Glutamatergic neuron (in vitro differentiated cells): ENCODE measurements around the gene HOMER2. TPM values are rescaled to one million over a fixed set of nuclear protein-coding genes. Genes with fewer than 3 reads are reported as not detected.

ENCODE experiments used
- DNase-seq: peaks from one replicate; pipeline ENCODE4 v3.0.0; 2022
- H3K27ac Mint-ChIP-seq: one replicate; pipeline ENCODE4 v1.8.0; 2020; ENCODE audit warnings: mild to moderate bottlenecking, mixed read lengths, inconsistent platforms; ENCODE audit not compliant: unreplicated experiment
- H3K27me3 Mint-ChIP-seq: one replicate; pipeline ENCODE4 v1.8.0; 2020; ENCODE audit warnings: mild to moderate bottlenecking, moderate library complexity, mixed read lengths, inconsistent platforms; ENCODE audit not compliant: unreplicated experiment
- H3K36me3 Mint-ChIP-seq: one replicate; pipeline ENCODE4 v1.8.0; 2020; ENCODE audit warnings: mild to moderate bottlenecking, mixed read lengths, inconsistent platforms; ENCODE audit not compliant: unreplicated experiment
- H3K4me1 Mint-ChIP-seq: one replicate; pipeline ENCODE4 v1.8.0; 2020; ENCODE audit warnings: mild to moderate bottlenecking, low read depth, mixed read lengths, inconsistent platforms; ENCODE audit not compliant: unreplicated experiment
- H3K4me3 Mint-ChIP-seq: one replicate; pipeline ENCODE4 v1.8.0; 2020; ENCODE audit warnings: mild to moderate bottlenecking, mixed read lengths, inconsistent platforms; ENCODE audit not compliant: unreplicated experiment
- H3K9me3 Mint-ChIP-seq: one replicate; pipeline ENCODE4 v1.8.0; 2020; ENCODE audit warnings: mild to moderate bottlenecking, moderate library complexity, mixed read lengths, inconsistent platforms; ENCODE audit not compliant: unreplicated experiment
- total RNA-seq: library from RNA; stranded (reverse); fragmentation: NEBNext Ultra II Directional; extraction: Animal tissue kit (Norgen Biotek cat#: 25700); gene quantifications from one replicate; pipeline ENCODE4 v1.2.1, GENCODE V29; 2021; ENCODE audit not compliant: unreplicated experiment
- TF ChIP-seq, protein P1 (sequence below): fragments of 200-600 bp; sonication (generic); IDR thresholded peaks from one replicate; pipeline ENCODE4 v1.5.0; 2021; ENCODE audit not compliant: partially characterized antibody, unreplicated experiment

Gene HOMER2
- total RNA-seq, 1 donor from 2014 or later = 32.6 TPM

DNA sequence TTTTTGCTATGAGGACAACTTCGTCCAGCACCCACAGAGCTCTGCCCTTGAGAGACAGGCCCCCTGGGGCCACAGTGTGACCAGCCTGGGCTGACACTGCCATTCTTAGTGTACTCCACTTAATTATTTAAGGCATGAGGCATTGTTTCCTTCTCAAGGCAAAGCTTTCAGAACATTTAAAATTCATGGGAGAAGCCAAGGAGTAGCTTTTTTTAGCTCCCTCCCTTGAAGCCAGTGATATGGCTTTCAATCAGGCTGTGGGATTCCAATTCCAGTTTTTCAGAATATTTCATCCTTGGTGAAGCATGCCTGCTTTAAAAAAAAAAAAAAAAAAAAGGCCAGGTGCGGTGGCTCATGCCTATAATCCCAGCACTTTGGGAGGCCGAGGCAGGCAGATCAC lies 21.3 kb downstream of the HOMER2 start:
- Mint-ChIP-seq H3K4me3 (no peak overlapping the region), H3K27me3 (peaks cover 4% of the 10 kb centered on the region), H3K27ac (no peak overlapping the region), H3K36me3 (peaks cover 4% of the 10 kb centered on the region), H3K4me1 (peaks cover 7% of the 10 kb centered on the region), H3K9me3 (no peaks in the 10 kb centered on the region)
- no peak for DNase-seq
- TF ChIP-seq, protein P1, sequence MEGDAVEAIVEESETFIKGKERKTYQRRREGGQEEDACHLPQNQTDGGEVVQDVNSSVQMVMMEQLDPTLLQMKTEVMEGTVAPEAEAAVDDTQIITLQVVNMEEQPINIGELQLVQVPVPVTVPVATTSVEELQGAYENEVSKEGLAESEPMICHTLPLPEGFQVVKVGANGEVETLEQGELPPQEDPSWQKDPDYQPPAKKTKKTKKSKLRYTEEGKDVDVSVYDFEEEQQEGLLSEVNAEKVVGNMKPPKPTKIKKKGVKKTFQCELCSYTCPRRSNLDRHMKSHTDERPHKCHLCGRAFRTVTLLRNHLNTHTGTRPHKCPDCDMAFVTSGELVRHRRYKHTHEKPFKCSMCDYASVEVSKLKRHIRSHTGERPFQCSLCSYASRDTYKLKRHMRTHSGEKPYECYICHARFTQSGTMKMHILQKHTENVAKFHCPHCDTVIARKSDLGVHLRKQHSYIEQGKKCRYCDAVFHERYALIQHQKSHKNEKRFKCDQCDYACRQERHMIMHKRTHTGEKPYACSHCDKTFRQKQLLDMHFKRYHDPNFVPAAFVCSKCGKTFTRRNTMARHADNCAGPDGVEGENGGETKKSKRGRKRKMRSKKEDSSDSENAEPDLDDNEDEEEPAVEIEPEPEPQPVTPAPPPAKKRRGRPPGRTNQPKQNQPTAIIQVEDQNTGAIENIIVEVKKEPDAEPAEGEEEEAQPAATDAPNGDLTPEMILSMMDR = no peak

DNA sequence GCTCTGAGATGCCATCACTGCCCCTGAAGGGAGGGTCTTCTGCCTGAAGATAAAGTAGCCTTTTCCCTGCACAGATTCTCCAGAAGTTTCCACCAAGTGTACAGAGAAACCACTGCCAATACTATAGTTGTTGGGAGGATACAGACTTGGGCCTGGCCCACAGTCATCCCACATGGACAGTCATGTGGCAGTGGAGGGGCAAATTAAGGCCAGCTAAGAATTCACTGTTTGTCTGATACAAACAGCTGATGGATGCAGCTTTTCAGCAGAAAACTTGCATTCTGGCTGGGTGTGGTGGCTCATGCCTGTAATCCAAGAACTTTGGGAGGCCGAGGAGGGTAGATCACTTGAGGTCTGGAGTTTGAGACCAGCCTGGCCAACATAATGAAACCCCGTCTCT lies 22.1 kb downstream of the HOMER2 start:
- TF ChIP-seq, protein P1 = no peak
- no peak overlapping the region for H3K4me3 Mint-ChIP-seq
- no peak for DNase-seq
- H3K27ac Mint-ChIP-seq = no peak overlapping the region
- no peaks in the 10 kb centered on the region for H3K9me3 Mint-ChIP-seq
- H3K4me1 Mint-ChIP-seq = peaks cover 7% of the 10 kb centered on the region
- peaks cover 2% of the 10 kb centered on the region for H3K27me3 Mint-ChIP-seq
- peaks cover 4% of the 10 kb centered on the region for H3K36me3 Mint-ChIP-seq

DNA sequence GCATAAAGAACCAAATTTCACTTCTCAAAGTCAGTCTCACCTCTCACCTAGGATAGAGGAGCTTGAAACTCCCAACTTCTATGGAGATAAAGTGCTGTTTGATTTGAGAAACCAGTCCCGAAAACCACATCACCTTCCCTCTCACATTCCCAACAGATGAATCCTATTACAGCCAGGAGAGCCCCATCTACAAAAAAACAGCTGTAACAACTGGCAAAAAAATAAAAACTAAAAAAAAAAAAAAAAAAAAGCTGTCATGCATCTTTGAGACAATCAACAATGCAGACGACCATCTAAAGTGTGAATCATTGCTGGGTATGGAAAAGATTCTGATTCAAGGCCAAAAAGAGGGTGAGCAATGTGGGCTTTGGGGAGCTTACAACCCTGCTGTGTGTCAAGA lies 23.8 kb downstream of the HOMER2 start:
- Mint-ChIP-seq H3K9me3 (no peaks in the 10 kb centered on the region), H3K4me3 (no peak overlapping the region), H3K27ac (no peak overlapping the region), H3K27me3 (no peaks in the 10 kb centered on the region), H3K36me3 (peaks cover 4% of the 10 kb centered on the region), H3K4me1 (peaks cover 3% of the 10 kb centered on the region)
- no peak for DNase-seq
- TF ChIP-seq, protein P1 = no peak

DNA sequence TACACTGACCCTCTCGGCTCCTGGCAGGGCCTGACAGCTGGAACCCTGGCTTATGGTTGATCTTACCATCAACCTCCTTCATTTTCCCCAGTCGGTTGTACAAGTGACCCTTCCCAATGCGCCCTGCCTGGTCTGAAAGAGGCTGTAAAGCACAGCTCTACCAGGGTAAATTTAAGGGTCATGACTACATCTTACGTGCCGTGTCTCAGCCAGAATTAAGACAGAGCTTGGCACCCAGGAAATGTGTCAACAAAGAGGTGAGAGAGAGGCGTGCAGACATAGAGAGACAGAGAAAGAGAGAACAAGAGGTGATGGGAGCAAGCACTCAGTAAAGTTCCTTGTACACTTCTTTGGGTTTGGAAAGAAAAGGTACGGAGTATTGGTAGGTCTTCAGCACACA lies 28.8 kb downstream of the HOMER2 start:
- no peaks in the 10 kb centered on the region for H3K27me3 Mint-ChIP-seq
- peaks cover 3% of the 10 kb centered on the region for H3K4me1 Mint-ChIP-seq
- H3K27ac Mint-ChIP-seq = no peak overlapping the region
- no peaks in the 10 kb centered on the region for H3K36me3 Mint-ChIP-seq
- DNase-seq = no peak
- no peaks in the 10 kb centered on the region for H3K9me3 Mint-ChIP-seq
- TF ChIP-seq, protein P1 = no peak
- no peak overlapping the region for H3K4me3 Mint-ChIP-seq

DNA sequence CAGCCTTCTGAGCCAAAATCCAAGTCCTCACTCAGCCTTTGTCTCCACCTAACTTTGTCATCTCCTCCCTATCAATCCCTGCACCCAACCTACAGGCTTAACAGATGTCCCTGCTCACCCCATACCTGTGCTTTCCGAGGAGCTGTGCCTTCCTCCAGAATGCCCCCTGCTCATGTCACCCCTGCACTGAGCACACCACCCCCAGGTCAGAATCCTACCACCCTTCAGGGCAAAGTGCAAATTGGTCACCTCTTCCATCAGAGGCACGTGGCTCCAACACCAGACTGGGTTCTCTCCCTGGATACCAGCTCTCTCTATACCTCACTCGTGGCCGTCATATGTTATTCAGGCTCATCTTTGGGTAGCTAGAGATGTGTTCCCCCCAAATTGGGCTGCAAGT lies 29.8 kb downstream of the HOMER2 start:
- H3K27me3 Mint-ChIP-seq = no peaks in the 10 kb centered on the region

More for the DNA sequence above, 29.8 kb downstream of the HOMER2 start:
- H3K4me3 Mint-ChIP-seq = no peak overlapping the region
- H3K9me3 Mint-ChIP-seq = no peaks in the 10 kb centered on the region
- no peak for DNase-seq
- H3K27ac Mint-ChIP-seq = no peak overlapping the region
- H3K4me1 Mint-ChIP-seq = peaks cover 3% of the 10 kb centered on the region
- no peaks in the 10 kb centered on the region for H3K36me3 Mint-ChIP-seq
- TF ChIP-seq, protein P1 = no peak
